Bronchial epithelial cell (primary cell): Measurements from ENCODE around the gene PLCH2. TPM values are rescaled to one million over a fixed set of nuclear protein-coding genes. Genes with fewer than 3 reads are reported as not detected.

Experiments used
- DNase-seq: peaks from one replicate; pipeline ENCODE4 v3.0.0-alpha.2; 2010; ENCODE audit warnings: low read depth
- FAIRE-seq: peaks from 2 replicates; lab custom pipeline; 2011; peaks lifted over from hg19 to GRCh38; lab: Jason Lieb, UNC
- H3K27me3 ChIP-seq: 2 replicates; pipeline ENCODE4 v1.5.1; 2011; ENCODE audit warnings: low read length; ENCODE audit not compliant: control insufficient read depth, insufficient read depth
- H3K36me3 ChIP-seq: 2 replicates; pipeline ENCODE4 v1.5.1; 2011; ENCODE audit warnings: low read length; ENCODE audit not compliant: control insufficient read depth, insufficient read depth
- H3K4me3 ChIP-seq: 2 replicates; pipeline ENCODE4 v1.5.1; 2011; ENCODE audit warnings: mild to moderate bottlenecking, low read depth, low read length, control low read depth
- total RNA-seq: library from RNA; depleted of rRNA; stranded (reverse); fragments of >200 nt; gene quantifications from 2 replicates; pipeline ENCODE4 v1.2.1, GENCODE V29; 2014
- TF ChIP-seq, protein P1 (sequence below): IDR thresholded peaks from 2 replicates; pipeline ENCODE4 v1.5.1; 2011; ENCODE audit warnings: mild to moderate bottlenecking, moderate library complexity, low read length, control low read depth, inconsistent platforms; ENCODE audit not compliant: insufficient read depth, severe bottlenecking

The PLCH2 gene
- total RNA-seq, 1 donor from 2014 or later = 64.2 TPM

DNA sequence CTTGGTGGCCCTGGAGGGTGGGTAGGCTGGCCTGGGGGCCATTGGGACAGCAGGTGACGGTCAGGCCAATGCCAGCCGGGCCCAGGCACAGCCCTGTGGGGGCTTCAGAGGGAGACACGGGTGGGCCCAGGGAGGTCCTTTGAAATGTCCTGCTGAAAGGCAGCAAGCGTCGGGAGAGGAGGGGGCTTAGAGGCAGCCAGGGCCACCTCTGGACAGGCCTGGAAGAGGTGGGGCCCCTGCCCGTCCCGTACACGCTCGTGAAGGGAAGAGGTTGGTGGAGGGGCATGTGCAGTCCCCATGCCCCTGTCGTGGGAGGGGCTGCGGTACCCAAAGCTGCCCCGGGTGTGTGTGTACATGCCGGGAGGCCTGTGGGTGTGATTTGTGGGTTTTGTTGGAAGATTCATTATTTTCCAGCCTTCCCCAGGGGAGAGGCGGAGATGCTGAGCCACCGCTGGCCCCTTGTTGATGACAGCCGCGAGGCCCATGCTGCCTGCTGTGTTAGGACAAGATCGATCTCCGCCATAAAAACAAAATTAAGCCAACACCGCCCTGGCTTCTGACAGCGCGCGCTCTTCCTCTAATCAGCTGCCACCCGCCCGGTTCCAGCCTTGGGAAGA lies 3.4 kb upstream of the PLCH2 start:
- no peak for DNase-seq
- Histone ChIP-seq H3K27me3 (no peaks in the 10 kb centered on the region), H3K4me3 (no peak overlapping the region), H3K36me3 (peaks cover 17% of the 10 kb centered on the region)
- FAIRE-seq = no peak
- TF ChIP-seq, protein P1, sequence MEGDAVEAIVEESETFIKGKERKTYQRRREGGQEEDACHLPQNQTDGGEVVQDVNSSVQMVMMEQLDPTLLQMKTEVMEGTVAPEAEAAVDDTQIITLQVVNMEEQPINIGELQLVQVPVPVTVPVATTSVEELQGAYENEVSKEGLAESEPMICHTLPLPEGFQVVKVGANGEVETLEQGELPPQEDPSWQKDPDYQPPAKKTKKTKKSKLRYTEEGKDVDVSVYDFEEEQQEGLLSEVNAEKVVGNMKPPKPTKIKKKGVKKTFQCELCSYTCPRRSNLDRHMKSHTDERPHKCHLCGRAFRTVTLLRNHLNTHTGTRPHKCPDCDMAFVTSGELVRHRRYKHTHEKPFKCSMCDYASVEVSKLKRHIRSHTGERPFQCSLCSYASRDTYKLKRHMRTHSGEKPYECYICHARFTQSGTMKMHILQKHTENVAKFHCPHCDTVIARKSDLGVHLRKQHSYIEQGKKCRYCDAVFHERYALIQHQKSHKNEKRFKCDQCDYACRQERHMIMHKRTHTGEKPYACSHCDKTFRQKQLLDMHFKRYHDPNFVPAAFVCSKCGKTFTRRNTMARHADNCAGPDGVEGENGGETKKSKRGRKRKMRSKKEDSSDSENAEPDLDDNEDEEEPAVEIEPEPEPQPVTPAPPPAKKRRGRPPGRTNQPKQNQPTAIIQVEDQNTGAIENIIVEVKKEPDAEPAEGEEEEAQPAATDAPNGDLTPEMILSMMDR = no peak

DNA sequence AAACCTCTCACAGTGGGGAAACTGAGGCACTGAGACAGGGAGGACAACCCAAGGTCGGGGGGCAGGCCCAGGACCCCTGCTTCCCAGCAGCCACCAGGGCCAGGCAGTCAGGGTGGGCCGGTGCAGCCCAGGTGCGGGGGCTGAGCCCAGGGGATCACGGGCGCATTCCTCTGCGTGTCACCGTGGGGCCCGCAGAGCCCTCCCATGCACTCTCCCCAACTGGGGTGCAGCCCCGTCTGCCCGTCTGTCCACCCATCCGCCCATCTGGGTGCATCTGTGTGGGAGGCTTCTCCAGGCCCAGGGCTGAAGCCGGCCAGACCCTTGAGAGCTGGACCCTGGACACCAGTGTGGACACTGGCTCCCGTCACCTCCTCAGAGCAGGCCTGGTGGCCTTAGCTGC lies 2.9 kb upstream of the PLCH2 start:
- FAIRE-seq (no peak), DNase-seq (no peak)
- Histone ChIP-seq H3K36me3 (peaks cover 18% of the 10 kb centered on the region), H3K4me3 (no peak overlapping the region), H3K27me3 (no peaks in the 10 kb centered on the region)
- TF ChIP-seq, protein P1 = no peak

DNA sequence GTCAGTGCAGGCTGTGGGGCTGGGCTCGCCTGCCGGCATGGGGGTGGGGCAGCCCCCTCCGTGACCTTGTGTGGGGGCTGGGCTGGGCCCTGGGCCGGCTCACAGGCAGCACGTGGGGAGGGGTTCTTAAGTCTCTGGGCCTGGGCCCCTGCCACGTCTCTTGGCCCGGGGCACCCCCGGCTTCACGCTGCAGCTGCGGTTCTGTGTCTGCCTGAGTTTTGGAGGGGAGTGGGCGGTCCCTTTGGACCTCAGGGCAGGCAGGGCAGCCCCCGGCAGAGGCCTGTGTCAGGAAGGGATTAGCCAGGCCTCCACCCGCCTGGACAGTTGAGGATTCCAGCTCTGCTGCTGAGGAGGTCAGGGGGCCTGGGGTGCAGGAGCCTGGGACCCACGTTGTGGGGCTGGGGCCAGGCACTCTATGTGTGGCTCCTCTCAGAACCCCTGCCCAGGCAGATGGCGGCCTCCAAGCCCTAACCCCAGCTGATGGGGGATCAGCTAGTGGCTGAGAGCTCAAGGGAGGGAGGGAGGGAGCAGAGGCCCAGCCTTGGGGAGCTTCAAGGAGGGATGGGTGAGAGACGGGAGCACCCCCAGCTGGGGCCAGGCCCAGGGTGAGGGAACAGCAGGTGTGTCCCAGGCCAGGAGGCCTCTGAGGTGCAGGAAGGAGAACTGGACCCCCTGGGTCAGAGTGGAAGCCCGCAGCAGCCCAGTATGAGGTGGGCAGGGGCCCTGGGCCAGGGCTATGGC lies 1.8 kb upstream of the PLCH2 start:
- TF ChIP-seq, protein P1 = no peak
- DNase-seq (no peak), FAIRE-seq (no peak)
- Histone ChIP-seq H3K27me3 (no peaks in the 10 kb centered on the region), H3K4me3 (no peak overlapping the region), H3K36me3 (peaks cover 22% of the 10 kb centered on the region)

DNA sequence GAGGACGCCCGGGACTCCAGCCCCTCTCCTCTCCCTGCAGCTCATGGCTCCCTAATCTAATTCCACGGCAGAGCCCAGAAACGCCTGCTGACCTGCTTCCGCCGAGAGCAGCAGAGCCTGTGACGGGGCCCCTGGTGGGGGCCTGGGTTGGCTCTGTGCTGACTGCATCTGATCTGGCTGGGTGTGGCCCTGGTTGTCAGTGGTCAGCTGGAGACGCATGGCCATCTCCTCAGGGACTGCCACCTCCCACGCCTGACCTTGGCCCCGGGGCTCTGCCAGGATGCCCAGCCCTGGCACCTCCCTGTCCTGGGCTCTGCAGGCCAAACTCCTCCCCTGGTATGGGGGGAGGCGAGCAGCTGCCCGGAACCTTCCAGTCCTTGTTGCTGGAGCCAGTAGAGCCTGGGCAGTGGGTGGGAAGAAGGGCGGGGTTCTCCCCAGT lies 1.1 kb upstream of the PLCH2 start:
- TF ChIP-seq, protein P1 = no peak
- no peak overlapping the region for H3K4me3 ChIP-seq
- FAIRE-seq = no peak
- no peak for DNase-seq
- H3K36me3 ChIP-seq = peaks cover 23% of the 10 kb centered on the region
- no peaks in the 10 kb centered on the region for H3K27me3 ChIP-seq

DNA sequence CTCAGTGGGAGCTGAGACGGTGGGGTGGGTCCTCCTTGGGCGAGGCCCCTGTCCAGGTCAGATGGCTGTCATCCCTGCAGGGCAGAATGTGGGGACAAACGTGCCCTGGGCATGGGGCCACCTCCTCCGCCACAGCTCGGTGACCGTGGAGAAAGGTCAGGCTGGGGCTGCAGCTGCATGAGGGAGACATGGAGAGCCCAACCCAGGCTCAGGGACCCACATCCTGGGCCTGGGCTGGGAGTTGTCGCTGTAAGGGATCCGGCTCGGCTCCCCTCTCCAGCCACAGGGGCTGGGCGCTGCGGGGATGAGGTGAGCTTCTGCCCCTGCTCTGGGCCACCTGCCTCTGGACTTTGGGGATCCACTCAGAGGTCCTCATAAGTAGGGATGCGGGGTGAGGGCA lies 518 bp upstream of the PLCH2 start:
- DNase-seq (no peak), FAIRE-seq (no peak)
- no peak overlapping the region for H3K4me3 ChIP-seq
- TF ChIP-seq, protein P1 = no peak
- H3K36me3 ChIP-seq = peaks cover 29% of the 10 kb centered on the region
- H3K27me3 ChIP-seq = no peaks in the 10 kb centered on the region
